Nephron (organoid): ENCODE measurements around the gene LYRM1.
"Not testable (repeated sequence)": the region's sequence is repeated elsewhere in the genome, so short reads cannot be mapped to it uniquely, and the experiment has no call there.

Source experiments
- H3K27ac Mint-ChIP-seq, 3 experiments: 2 replicates each; pipeline ENCODE4 v1.8.0; 2020; ENCODE audit warnings: mixed read lengths in 3 of 3, mild to moderate bottlenecking in 2 of 3, moderate library complexity in 1 of 3
- H3K27me3 Mint-ChIP-seq: 2 replicates; pipeline ENCODE4 v1.8.0; 2021; ENCODE audit warnings: low read depth, mild to moderate bottlenecking, moderate library complexity, mixed read lengths
- H3K36me3 Mint-ChIP-seq: 2 replicates; pipeline ENCODE4 v1.8.0; 2020; ENCODE audit warnings: low read depth, mixed read lengths
- H3K4me1 Mint-ChIP-seq: 2 replicates; pipeline ENCODE4 v1.8.0; 2020; ENCODE audit warnings: mixed read lengths
- H3K4me3 Mint-ChIP-seq, 3 experiments: 2 replicates each; pipeline ENCODE4 v1.8.0; 2020; ENCODE audit warnings: mild to moderate bottlenecking in 3 of 3, mixed read lengths in 3 of 3, moderate library complexity in 2 of 3
- H3K9me3 Mint-ChIP-seq: 2 replicates; pipeline ENCODE4 v1.8.0; 2020; ENCODE audit warnings: mixed read lengths
- CTCF ChIP-seq, 3 experiments: fragments of 200-600 bp; sonication (generic); IDR thresholded peaks; one replicate each; pipeline ENCODE4 v1.5.0; 2021; ENCODE audit warnings: antibody characterized with exemption in 3 of 3; ENCODE audit not compliant: unreplicated experiment in 3 of 3

LYRM1 gene

GRCh38 chr16:20925751-20926150 lies 25.2 kb downstream of the LYRM1 start:
- peaks cover 15% of the 10 kb centered on the region for H3K36me3 Mint-ChIP-seq
- H3K4me3 Mint-ChIP-seq = no peak overlapping the region
- no peaks in the 10 kb centered on the region for H3K9me3 Mint-ChIP-seq
- H3K27ac Mint-ChIP-seq = no peak overlapping the region
- TF ChIP-seq CTCF (IDR thresholded peaks at IDR 0.05; ENCODE audit: unreplicated experiment in 3 of 3) = no peak
- H3K4me1 Mint-ChIP-seq = peaks cover 6% of the 10 kb centered on the region
- H3K27me3 Mint-ChIP-seq = no peaks in the 10 kb centered on the region

GRCh38 chr16:20928774-20929411 lies 28.3 kb downstream of the LYRM1 start:
- peaks cover 6% of the 10 kb centered on the region for H3K4me1 Mint-ChIP-seq
- H3K9me3 Mint-ChIP-seq = no peaks in the 10 kb centered on the region
- no peak for TF ChIP-seq CTCF (IDR thresholded peaks at IDR 0.05; ENCODE audit: unreplicated experiment in 3 of 3)
- H3K27me3 Mint-ChIP-seq = peaks cover 3% of the 10 kb centered on the region
- H3K4me3 Mint-ChIP-seq = no peak overlapping the region
- no peak overlapping the region for H3K27ac Mint-ChIP-seq
- H3K36me3 Mint-ChIP-seq = peaks cover 10% of the 10 kb centered on the region

- H3K27ac Mint-ChIP-seq = peak overlapping the region in 1 of 3 experiments; percentile 72
- not testable (repeated sequence) for H3K27me3 Mint-ChIP-seq, H3K9me3 Mint-ChIP-seq, H3K36me3 Mint-ChIP-seq, H3K4me3 Mint-ChIP-seq, H3K4me1 Mint-ChIP-seq
Observed at GRCh38 chr16:20929676-20930364, 29.2 kb downstream of the LYRM1 start.

GRCh38 chr16:20930365-20930690 lies 29.8 kb downstream of the LYRM1 start:
- Mint-ChIP-seq H3K4me3 (no peak overlapping the region), H3K9me3 (no peaks in the 10 kb centered on the region), H3K27me3 (peaks cover 3% of the 10 kb centered on the region), H3K36me3 (peaks cover 6% of the 10 kb centered on the region), H3K27ac (peak overlapping the region in 1 of 3 experiments; percentile 72), H3K4me1 (peaks cover 6% of the 10 kb centered on the region)
- TF ChIP-seq CTCF (IDR thresholded peaks at IDR 0.05; ENCODE audit: unreplicated experiment in 3 of 3) = no peak

- H3K4me1 Mint-ChIP-seq = peaks cover 6% of the 10 kb centered on the region
- H3K9me3 Mint-ChIP-seq = no peaks in the 10 kb centered on the region
- H3K27me3 Mint-ChIP-seq = peaks cover 3% of the 10 kb centered on the region
- H3K27ac Mint-ChIP-seq = no peak overlapping the region
- H3K4me3 Mint-ChIP-seq = no peak overlapping the region
- no peaks in the 10 kb centered on the region for H3K36me3 Mint-ChIP-seq
- no peak for TF ChIP-seq CTCF (IDR thresholded peaks at IDR 0.05; ENCODE audit: unreplicated experiment in 3 of 3)
Observed at GRCh38 chr16:20931066-20931600, 30.6 kb downstream of the LYRM1 start.

- TF ChIP-seq CTCF (IDR thresholded peaks at IDR 0.05; ENCODE audit: unreplicated experiment in 3 of 3) = no peak
- Mint-ChIP-seq H3K27me3 (peaks cover 3% of the 10 kb centered on the region), H3K36me3 (no peaks in the 10 kb centered on the region), H3K4me1 (peaks cover 6% of the 10 kb centered on the region), H3K4me3 (no peak overlapping the region), H3K27ac (no peak overlapping the region), H3K9me3 (no peaks in the 10 kb centered on the region)
Observed at GRCh38 chr16:20933589-20933988, 33.0 kb downstream of the LYRM1 start.
